ENCODE data around the gene RABAC1.

- TF ChIP-seq, protein P1, sequence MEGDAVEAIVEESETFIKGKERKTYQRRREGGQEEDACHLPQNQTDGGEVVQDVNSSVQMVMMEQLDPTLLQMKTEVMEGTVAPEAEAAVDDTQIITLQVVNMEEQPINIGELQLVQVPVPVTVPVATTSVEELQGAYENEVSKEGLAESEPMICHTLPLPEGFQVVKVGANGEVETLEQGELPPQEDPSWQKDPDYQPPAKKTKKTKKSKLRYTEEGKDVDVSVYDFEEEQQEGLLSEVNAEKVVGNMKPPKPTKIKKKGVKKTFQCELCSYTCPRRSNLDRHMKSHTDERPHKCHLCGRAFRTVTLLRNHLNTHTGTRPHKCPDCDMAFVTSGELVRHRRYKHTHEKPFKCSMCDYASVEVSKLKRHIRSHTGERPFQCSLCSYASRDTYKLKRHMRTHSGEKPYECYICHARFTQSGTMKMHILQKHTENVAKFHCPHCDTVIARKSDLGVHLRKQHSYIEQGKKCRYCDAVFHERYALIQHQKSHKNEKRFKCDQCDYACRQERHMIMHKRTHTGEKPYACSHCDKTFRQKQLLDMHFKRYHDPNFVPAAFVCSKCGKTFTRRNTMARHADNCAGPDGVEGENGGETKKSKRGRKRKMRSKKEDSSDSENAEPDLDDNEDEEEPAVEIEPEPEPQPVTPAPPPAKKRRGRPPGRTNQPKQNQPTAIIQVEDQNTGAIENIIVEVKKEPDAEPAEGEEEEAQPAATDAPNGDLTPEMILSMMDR (conservative IDR thresholded peaks at IDR 0.05): no peak
- no peak for TF ChIP-seq ZFX (IDR thresholded peaks at IDR 0.05)
Observed at GRCh38 chr19:41997121-41997850, 38.2 kb upstream of the RABAC1 start.
